NCI-H2196 treated with DMSO at 0.1 percent for 48 hours (cell line): ENCODE data around the gene BCL2L14.
A peak's percentile ranks its signal among the peaks of the same experiment; 100 is the strongest.

Source experiments
- DNase-seq: peaks from one replicate; lab custom pipeline; 2025; ENCODE audit not compliant: unreplicated experiment; lab: John Stamatoyannopoulos, UW

Gene BCL2L14

GRCh38 chr12:12054993-12055392, 15.7 kb upstream of the BCL2L14 start:
- DNase-seq: no peak

GRCh38 chr12:12056951-12057350, 13.8 kb upstream of the BCL2L14 start:
- no peak for DNase-seq

DNA sequence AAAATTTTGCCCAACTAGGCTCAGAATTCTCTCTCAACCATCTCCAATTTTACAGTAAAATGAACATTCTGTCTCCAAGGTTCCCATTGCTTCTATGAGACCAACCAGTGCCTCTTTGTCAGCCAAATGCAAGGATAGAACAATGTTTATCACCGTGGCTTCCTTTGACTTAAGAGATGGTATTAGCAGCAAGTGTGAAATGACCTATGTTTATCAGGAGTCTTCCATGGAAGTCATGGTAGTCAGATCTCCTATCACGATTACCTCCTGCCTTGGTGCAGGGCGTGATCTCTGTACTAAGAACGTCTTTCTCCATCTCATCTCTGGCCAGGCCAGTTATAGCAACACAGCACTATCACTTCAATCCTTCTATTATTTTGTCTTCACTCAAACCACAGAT, 6.1 kb upstream of the BCL2L14 start:
- DNase-seq: no peak

DNA sequence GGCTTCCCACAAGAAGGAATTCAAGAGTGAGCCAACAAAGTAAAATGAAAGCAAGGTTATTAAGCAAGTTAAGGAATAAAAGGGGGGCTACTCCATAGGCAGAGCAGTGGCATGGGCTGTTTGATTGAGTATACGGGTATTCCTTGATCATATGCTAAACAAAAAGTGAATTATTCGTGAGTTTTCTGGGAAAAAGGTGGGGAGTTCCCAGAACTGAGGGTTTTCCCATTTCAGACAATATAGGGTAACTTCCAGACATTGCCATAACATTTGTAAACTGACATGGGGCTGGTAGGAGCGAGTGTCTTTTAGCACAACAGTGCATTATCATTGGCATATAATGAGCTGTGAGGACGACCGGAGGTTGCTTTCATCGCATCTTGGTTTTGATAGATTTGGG, 2.0 kb upstream of the BCL2L14 start:
- no peak for DNase-seq

DNA sequence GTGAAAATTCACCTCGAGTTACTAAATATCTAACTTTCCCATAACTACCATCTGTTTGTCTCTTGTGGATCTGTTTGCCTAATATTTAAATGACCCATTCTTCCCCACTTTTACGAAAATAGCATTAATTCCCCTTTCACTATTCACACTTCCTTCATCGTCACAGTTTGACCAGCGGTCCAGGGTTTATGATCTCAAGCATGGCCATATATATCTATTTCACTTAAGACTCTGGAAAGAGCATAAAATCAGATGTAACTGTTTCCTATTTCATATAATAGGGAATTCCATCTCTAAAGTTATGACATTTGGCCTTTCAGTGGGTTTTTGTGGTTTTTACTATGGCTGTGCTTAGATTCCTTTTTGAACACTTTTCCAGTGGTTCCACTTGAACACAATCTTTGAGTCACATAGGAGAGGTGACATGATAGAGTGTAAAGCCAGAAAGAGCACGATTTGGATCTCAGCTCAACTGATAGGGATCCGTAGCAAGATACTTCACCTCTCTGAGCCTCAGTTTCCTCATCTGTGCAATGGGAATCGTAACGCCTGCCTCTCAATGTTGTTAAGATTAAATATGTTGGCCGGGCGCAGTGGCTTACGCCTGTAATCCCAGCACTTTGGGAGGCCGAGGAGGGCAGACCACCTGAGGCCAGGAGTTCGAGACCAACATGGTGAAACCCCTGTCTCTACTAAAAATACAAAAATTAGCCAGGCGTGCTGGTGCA, 754 bp upstream of the BCL2L14 start:
- DNase-seq: no peak

DNA sequence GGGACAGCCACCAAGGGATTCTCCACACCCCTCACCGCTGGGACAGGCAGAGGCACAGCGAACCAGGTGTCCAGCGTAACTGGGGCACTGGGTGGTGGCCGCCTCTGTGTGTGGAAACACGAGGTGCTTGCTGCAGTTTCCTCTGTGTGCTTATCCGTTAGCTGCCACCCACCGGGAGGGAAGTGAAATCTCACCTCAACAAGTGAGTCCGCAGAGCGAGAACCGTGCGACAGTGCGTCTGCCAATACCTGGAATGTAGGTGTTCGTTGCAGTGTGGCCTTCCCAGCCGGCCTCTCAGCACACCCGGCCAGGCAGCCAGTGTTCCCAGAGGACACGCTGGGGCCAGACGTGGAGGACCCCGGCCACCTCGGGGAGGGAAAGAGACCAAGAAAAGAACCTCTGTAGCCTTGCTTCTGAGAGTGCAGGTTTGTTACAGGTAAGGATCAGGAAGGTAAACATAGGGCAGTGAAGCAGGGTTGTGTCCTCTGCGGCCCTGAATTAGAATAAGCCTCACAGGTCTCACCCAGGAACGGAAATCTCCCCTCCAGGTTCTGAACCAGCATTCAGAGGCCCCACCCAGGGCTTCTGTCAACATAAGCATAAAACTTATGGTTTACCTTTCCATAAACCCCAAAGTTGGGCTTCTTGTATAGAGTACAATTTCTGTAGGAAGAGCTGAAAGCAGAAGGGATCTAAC, 1.5 kb downstream of the BCL2L14 start:
- no peak for DNase-seq

GRCh38 chr12:12079291-12079690, 8.6 kb downstream of the BCL2L14 start:
- DNase-seq: no peak

DNA sequence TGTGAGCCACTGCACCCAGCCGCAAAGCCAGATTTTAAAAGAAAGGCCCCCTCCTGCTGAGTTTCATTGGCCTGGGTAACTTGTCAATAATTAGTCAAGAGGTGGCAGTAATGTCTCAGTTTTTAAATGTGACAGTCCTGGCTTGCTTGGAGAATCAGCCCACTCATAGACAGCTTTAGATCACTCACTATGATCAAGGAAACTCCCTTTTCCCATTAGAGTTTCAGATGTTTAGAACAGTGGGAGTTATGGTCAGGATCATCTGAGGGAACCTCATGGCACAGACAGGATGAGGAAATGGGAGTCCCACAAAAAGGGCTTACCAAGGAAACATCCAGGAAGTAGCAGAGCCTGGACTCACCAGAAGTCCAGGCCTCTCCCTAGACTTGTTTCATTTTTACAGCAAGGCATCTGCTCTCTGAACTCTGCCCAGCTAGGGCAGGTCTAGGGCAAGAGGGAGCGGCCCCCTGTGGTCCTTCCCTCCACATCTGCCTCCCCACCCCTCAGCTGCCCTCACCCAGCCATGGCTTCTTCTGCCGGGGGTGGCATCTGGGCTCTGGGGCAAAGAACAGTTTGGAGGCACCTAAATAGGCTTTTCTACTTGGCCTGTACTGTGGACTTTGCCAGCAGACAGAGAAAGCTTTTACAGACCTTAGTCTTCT, 11.2 kb downstream of the BCL2L14 start:
- peak; percentile 38 for DNase-seq

GRCh38 chr12:12083688-12084087, 12.9 kb downstream of the BCL2L14 start:
- no peak for DNase-seq

DNA sequence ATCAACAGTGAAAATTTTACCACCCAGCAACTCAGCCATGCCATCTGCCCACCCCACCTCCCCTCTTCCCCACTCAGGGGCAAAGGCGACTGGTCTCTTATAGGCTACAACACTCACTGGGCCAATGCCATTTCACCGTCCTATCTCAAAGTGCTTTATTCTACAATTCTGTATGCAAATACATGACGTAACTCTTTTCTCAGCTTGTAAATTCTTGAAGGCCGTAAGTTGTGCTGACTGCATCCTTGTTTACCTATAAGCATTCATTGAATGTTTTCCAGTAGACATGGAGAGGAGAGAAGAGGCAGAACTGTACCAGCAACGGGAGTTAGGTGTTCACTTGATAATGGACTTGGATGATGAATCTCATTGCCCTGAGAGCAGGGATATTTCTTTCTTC, 15.6 kb downstream of the BCL2L14 start:
- DNase-seq: no peak

GRCh38 chr12:12086973-12087692, 16.4 kb downstream of the BCL2L14 start:
- no peak for DNase-seq

- no peak for DNase-seq
Observed at GRCh38 chr12:12087693-12088034, 16.9 kb downstream of the BCL2L14 start.

DNA sequence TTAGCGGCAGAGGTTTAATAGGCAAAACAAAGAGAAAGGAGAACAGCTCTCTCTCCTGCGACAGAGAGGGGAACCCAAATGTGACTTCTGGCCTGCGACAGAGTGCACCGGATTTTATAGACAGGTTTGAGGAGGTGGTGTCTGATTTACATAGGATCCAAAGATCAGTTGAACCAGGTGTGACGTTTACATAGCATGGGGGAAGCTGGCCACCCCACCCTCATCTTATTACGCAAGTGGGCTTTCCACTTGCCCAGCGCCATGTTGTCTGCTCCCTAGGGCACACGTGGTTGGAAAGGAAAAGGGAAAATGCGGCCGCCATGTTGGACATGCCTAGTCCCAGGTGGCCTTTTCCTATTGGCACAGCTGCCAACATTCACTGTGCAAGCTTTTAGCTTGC, 17.4 kb downstream of the BCL2L14 start:
- DNase-seq: no peak

GRCh38 chr12:12088761-12089160, 18.0 kb downstream of the BCL2L14 start:
- DNase-seq: no peak

DNA sequence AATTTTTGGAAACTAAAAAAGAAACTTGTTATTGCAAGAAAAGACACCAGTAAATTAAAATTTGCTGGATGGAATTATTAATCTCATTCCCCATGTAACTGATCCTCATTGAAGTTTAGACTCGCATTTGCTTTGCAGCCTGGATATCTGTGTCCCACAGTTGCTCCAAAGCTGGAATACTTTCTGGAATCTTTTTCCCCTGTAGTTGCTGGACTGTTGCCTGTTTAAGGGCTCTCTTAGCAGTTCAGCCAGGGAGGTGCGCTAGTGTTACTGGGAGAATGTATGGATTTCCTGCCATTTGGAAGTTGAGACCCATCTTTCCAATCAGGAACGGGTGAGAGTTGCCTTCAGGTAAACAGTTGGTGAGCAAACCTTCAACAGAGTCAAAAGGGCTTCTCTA, 20.3 kb downstream of the BCL2L14 start:
- no peak for DNase-seq

DNA sequence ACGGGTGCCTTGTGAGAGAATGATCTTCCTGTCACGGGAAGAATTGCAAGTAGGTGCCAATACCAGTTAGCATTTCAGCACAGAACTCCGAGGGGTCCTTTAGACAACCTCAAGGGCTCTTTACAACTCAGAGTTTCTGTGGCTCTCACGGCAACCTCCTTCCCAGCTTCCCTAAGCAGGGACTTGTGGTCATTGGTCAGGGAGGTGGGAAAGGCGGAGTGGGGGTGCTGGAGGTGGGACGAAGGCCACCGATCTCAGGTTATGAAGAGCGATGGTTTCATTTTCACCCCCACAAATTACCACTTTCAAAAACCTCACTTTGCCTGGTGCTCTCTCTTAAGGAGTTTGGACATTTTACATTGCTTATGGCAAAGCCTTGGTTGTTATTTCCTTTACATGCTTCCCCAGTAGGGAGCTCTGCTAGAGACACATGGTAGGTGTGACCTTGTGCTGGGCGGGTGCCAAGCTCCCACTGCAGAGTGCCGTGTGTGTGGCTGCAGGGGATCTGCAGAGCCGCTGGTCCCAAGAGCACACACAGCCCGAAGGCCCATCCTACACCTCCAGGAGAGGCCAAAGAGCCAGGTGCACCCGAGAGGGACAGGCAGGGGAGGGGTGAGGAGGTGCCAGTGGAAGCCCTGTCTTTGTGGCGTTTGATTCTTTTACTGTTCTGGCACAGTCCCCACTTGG, 21.4 kb downstream of the BCL2L14 start:
- peak; percentile 79 for DNase-seq

DNA sequence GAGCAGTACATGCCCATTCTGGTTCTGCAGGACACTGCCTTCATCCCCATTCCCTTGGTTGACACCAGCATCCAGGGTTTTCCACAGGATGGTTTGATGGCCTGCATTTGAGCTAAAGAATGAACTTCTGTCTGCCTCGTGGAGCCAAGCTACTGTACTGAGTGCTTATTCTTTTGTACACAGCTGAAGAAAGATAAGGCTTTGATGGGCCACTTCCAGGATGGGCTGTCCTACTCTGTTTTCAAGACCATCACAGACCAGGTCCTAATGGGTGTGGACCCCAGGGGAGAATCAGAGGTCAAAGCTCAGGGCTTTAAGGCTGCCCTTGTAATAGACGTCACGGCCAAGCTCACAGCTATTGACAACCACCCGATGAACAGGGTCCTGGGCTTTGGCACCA, 23.7 kb downstream of the BCL2L14 start:
- no peak for DNase-seq

DNA sequence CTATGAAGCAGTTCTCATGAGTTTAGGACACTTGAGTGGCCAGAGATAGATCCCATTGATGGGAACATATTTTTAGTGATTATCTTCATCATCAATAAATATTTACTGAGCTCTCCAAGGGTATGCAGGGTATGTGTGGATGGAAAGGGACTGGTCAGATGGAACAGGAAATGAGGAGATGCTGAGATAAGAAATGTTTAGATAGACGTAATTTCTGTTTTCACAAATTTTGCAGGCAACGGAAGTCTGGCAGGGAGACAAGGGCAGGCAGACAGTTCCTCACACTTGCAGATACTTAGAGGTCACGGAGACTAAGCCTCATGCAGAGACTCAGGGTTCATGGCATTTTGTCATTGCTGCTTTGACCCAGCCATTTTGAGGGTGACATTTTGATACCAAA, 24.3 kb downstream of the BCL2L14 start:
- no peak for DNase-seq

- DNase-seq: no peak
Observed at GRCh38 chr12:12097891-12098690, 27.4 kb downstream of the BCL2L14 start.

DNA sequence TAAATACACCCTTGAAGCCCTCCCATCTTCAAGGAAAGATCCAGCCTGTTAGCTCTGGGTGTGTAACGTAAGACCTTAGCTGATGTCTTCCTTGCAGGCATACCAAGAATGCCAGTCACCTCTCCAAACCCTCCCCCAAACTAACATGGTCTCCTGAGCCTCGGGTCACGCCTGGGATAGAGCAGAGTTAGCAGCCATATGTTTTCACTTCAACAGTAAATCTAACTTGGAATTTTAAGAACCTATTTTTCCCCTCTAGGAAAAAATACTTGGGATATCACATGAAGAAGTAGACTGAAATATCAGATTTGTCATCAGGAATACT, 27.9 kb downstream of the BCL2L14 start:
- DNase-seq: no peak
